ENCODE data around the gene MCRIP2. TPM values are rescaled to one million over a fixed set of nuclear protein-coding genes. Genes with fewer than 3 reads are reported as not detected.
A peak's percentile ranks its signal among the peaks of the same experiment; 100 is the strongest.

The MCRIP2 gene
- polyA plus RNA-seq, 2 donors, result 23.9 to 31.4 TPM

DNA sequence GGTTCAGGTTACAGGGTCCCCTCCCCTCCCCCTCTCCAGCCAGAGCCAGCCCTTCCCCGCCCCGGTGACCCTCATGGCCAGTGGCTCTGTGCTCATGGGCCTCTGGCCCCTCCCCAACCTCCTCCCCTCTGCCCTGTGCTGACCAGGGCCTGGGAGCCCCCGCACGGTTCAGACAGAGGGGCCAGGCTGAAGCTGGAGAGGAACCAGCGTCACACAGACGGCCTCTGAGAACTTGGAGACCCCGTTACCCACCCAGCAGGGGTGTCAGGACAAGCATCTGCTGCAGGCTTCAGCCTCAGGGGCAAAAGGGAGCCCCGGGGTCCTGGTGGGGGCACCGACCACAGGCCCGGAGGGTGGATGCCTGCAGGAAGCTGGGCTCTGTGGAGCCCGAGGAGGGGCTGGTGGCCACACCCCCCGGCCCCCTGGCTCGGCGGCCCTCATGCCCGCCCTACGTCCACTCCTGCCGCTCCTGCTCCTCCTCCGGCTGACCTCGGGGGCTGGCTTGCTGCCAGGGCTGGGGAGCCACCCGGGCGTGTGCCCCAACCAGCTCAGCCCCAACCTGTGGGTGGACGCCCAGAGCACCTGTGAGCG is 10.7 kb upstream of the MCRIP2 start, which contains the start of gene WFIKKN1:
Gene WFIKKN1, plus strand, starts transcription at position 171 of the 591 bp plus-strand sequence. Its CDS starts 269 bp downstream, at position 440.
- H3K27me3 ChIP-seq (ENCODE audit: control insufficient read depth in 1 of 2, insufficient read depth in 2 of 2, low read length in 2 of 2), result no peaks in the 10 kb centered on the region
- no peaks in the 10 kb centered on the region for H3K9me3 ChIP-seq (ENCODE audit: control insufficient read depth in 2 of 2, insufficient read depth in 1 of 2, low read depth in 1 of 2, low read length in 1 of 2)
- peaks cover 10 to 22% of the 10 kb centered on the region in 2 donors for H3K4me1 ChIP-seq (ENCODE audit: control insufficient read depth in 2 of 2, insufficient read depth in 2 of 2, low read length in 1 of 2)
- no peak within 1 kb of the TSS for H3K27ac ChIP-seq (ENCODE audit: low read depth in 2 of 2, low read length in 1 of 2)
- H3K36me3 ChIP-seq (ENCODE audit: control insufficient read depth in 2 of 2, insufficient read depth in 2 of 2, low read length in 1 of 2), result peaks cover 0 to 43% of the 10 kb centered on the region in 2 donors
- no peak within 1 kb of the TSS for H3K4me3 ChIP-seq (ENCODE audit: low read depth in 1 of 2, low read length in 2 of 2)
- WGBS, 2 donors, result 4 to 5% methylated on average over 22 to 23 of the region's 23 CpGs

GRCh38 chr16:631808-632358 is 9.7 kb upstream of the MCRIP2 start:
- no peaks in the 10 kb centered on the region for H3K27me3 ChIP-seq (ENCODE audit: control insufficient read depth in 1 of 2, insufficient read depth in 2 of 2, low read length in 2 of 2)
- peaks cover 0 to 37% of the 10 kb centered on the region in 2 donors for H3K36me3 ChIP-seq (ENCODE audit: control insufficient read depth in 2 of 2, insufficient read depth in 2 of 2, low read length in 1 of 2)
- peaks cover 10 to 22% of the 10 kb centered on the region in 2 donors for H3K4me1 ChIP-seq (ENCODE audit: control insufficient read depth in 2 of 2, insufficient read depth in 2 of 2, low read length in 1 of 2)
- H3K27ac ChIP-seq (ENCODE audit: low read depth in 2 of 2, low read length in 1 of 2), result no peak overlapping the region
- no peak overlapping the region for H3K4me3 ChIP-seq (ENCODE audit: low read depth in 1 of 2, low read length in 2 of 2)
- WGBS, 2 donors, result 53 to 57% methylated on average over 9 of the region's 9 CpGs
- no peaks in the 10 kb centered on the region for H3K9me3 ChIP-seq (ENCODE audit: control insufficient read depth in 2 of 2, insufficient read depth in 1 of 2, low read depth in 1 of 2, low read length in 1 of 2)

GRCh38 chr16:632486-633335 is 8.9 kb upstream of the MCRIP2 start:
- peaks cover 0 to 29% of the 10 kb centered on the region in 2 donors for H3K36me3 ChIP-seq (ENCODE audit: control insufficient read depth in 2 of 2, insufficient read depth in 2 of 2, low read length in 1 of 2)
- H3K27ac ChIP-seq (ENCODE audit: low read depth in 2 of 2, low read length in 1 of 2), result no peak overlapping the region
- peaks cover 10 to 25% of the 10 kb centered on the region in 2 donors for H3K4me1 ChIP-seq (ENCODE audit: control insufficient read depth in 2 of 2, insufficient read depth in 2 of 2, low read length in 1 of 2)
- no peaks in the 10 kb centered on the region for H3K9me3 ChIP-seq (ENCODE audit: control insufficient read depth in 2 of 2, insufficient read depth in 1 of 2, low read depth in 1 of 2, low read length in 1 of 2)
- no peak overlapping the region for H3K4me3 ChIP-seq (ENCODE audit: low read depth in 1 of 2, low read length in 2 of 2)
- no peaks in the 10 kb centered on the region for H3K27me3 ChIP-seq (ENCODE audit: control insufficient read depth in 1 of 2, insufficient read depth in 2 of 2, low read length in 2 of 2)
- 93 to 94% methylated on average over 65 to 67 of the region's 67 CpGs for WGBS, 2 donors

DNA sequence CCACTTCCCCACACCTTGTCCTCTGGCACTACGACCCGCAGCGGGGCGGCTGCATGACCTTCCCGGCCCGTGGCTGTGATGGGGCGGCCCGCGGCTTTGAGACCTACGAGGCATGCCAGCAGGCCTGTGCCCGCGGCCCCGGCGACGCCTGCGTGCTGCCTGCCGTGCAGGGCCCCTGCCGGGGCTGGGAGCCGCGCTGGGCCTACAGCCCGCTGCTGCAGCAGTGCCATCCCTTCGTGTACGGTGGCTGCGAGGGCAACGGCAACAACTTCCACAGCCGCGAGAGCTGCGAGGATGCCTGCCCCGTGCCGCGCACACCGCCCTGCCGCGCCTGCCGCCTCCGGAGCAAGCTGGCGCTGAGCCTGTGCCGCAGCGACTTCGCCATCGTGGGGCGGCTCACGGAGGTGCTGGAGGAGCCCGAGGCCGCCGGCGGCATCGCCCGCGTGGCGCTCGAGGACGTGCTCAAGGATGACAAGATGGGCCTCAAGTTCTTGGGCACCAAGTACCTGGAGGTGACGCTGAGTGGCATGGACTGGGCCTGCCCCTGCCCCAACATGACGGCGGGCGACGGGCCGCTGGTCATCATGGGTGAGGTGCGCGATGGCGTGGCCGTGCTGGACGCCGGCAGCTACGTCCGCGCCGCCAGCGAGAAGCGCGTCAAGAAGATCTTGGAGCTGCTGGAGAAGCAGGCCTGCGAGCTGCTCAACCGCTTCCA is 8.1 kb upstream of the MCRIP2 start:
- Histone ChIP-seq H3K4me1 (ENCODE audit: control insufficient read depth in 2 of 2, insufficient read depth in 2 of 2, low read length in 1 of 2) (peaks cover 10 to 25% of the 10 kb centered on the region in 2 donors), H3K27me3 (ENCODE audit: control insufficient read depth in 1 of 2, insufficient read depth in 2 of 2, low read length in 2 of 2) (no peaks in the 10 kb centered on the region), H3K4me3 (ENCODE audit: low read depth in 1 of 2, low read length in 2 of 2) (no peak overlapping the region), H3K36me3 (ENCODE audit: control insufficient read depth in 2 of 2, insufficient read depth in 2 of 2, low read length in 1 of 2) (peaks cover 0 to 23% of the 10 kb centered on the region in 2 donors), H3K9me3 (ENCODE audit: control insufficient read depth in 2 of 2, insufficient read depth in 1 of 2, low read depth in 1 of 2, low read length in 1 of 2) (no peaks in the 10 kb centered on the region), H3K27ac (ENCODE audit: low read depth in 2 of 2, low read length in 1 of 2) (no peak overlapping the region)
- WGBS, 2 donors, result 95 to 97% methylated on average over 74 of the region's 74 CpGs

GRCh38 chr16:634051-634670 is 7.5 kb upstream of the MCRIP2 start:
- Histone ChIP-seq H3K9me3 (ENCODE audit: control insufficient read depth in 2 of 2, insufficient read depth in 1 of 2, low read depth in 1 of 2, low read length in 1 of 2) (no peaks in the 10 kb centered on the region), H3K4me1 (ENCODE audit: control insufficient read depth in 2 of 2, insufficient read depth in 2 of 2, low read length in 1 of 2) (peaks cover 10 to 25% of the 10 kb centered on the region in 2 donors), H3K4me3 (ENCODE audit: low read depth in 1 of 2, low read length in 2 of 2) (no peak overlapping the region), H3K27me3 (ENCODE audit: control insufficient read depth in 1 of 2, insufficient read depth in 2 of 2, low read length in 2 of 2) (no peaks in the 10 kb centered on the region), H3K27ac (ENCODE audit: low read depth in 2 of 2, low read length in 1 of 2) (no peak overlapping the region), H3K36me3 (ENCODE audit: control insufficient read depth in 2 of 2, insufficient read depth in 2 of 2, low read length in 1 of 2) (peaks cover 0 to 18% of the 10 kb centered on the region in 2 donors)
- WGBS, 2 donors, result 89 to 90% methylated on average over 22 of the region's 22 CpGs

GRCh38 chr16:634996-635395 is 6.6 kb upstream of the MCRIP2 start:
- H3K4me3 ChIP-seq (ENCODE audit: low read depth in 1 of 2, low read length in 2 of 2), result peak overlapping the region in 1 of 2 donors; percentile 90
- peaks cover 0 to 15% of the 10 kb centered on the region in 2 donors for H3K36me3 ChIP-seq (ENCODE audit: control insufficient read depth in 2 of 2, insufficient read depth in 2 of 2, low read length in 1 of 2)
- peaks cover 5 to 25% of the 10 kb centered on the region in 2 donors for H3K4me1 ChIP-seq (ENCODE audit: control insufficient read depth in 2 of 2, insufficient read depth in 2 of 2, low read length in 1 of 2)
- no peaks in the 10 kb centered on the region for H3K27me3 ChIP-seq (ENCODE audit: control insufficient read depth in 1 of 2, insufficient read depth in 2 of 2, low read length in 2 of 2)
- no peaks in the 10 kb centered on the region for H3K9me3 ChIP-seq (ENCODE audit: control insufficient read depth in 2 of 2, insufficient read depth in 1 of 2, low read depth in 1 of 2, low read length in 1 of 2)
- H3K27ac ChIP-seq (ENCODE audit: low read depth in 2 of 2, low read length in 1 of 2), result no peak overlapping the region
- 84 to 86% methylated on average over 7 of the region's 7 CpGs for WGBS, 2 donors

DNA sequence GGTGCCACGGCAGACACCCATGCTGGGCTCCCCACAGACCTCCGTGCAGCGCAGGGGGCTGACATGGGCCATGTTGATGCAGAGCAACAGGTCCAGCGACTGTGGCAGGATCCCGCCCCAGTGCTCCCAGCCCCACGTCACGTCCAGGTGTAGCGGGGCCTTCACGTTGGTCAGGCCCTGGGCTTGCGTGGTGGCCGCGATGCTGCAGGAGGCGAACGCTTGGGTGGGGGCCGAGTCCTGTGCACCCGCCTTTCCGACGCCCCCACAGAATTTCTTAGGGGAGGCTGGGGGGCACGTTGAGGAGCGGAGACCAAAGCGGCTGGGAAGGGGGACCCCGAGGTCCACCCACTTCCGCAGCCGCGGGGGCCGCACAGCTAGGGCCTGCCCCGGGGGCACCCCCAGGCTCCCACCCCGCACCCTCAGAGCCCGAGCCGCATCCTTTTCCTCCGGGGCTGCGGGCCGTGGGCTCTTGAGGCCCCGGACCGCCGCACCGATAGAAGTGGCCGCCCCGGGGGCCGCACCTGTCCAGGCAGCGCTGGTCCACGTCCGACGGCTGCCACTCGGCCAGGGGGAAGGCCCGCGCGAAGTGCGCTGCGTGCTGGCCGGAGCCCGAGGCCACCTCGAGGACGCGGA is 5.9 kb upstream of the MCRIP2 start:
- 2% methylated on average over 55 of the region's 55 CpGs for WGBS, 2 donors
- Histone ChIP-seq H3K36me3 (ENCODE audit: control insufficient read depth in 2 of 2, insufficient read depth in 2 of 2, low read length in 1 of 2) (peaks cover 0 to 15% of the 10 kb centered on the region in 2 donors), H3K9me3 (ENCODE audit: control insufficient read depth in 2 of 2, insufficient read depth in 1 of 2, low read depth in 1 of 2, low read length in 1 of 2) (no peaks in the 10 kb centered on the region), H3K27ac (ENCODE audit: low read depth in 2 of 2, low read length in 1 of 2) (peak overlapping the region; percentile 95 to 99), H3K4me3 (ENCODE audit: low read depth in 1 of 2, low read length in 2 of 2) (peak overlapping the region; percentile 68 to 90), H3K27me3 (ENCODE audit: control insufficient read depth in 1 of 2, insufficient read depth in 2 of 2, low read length in 2 of 2) (no peaks in the 10 kb centered on the region), H3K4me1 (ENCODE audit: control insufficient read depth in 2 of 2, insufficient read depth in 2 of 2, low read length in 1 of 2) (peaks cover 5 to 21% of the 10 kb centered on the region in 2 donors)

- Histone ChIP-seq H3K27ac (ENCODE audit: low read depth in 2 of 2, low read length in 1 of 2) (peak within 1 kb of the TSS; percentile 95 to 99), H3K4me3 (ENCODE audit: low read depth in 1 of 2, low read length in 2 of 2) (peak within 1 kb of the TSS; percentile 68 to 90), H3K4me1 (ENCODE audit: control insufficient read depth in 2 of 2, insufficient read depth in 2 of 2, low read length in 1 of 2) (peaks cover 0 to 14% of the 10 kb centered on the region in 2 donors), H3K9me3 (ENCODE audit: control insufficient read depth in 2 of 2, insufficient read depth in 1 of 2, low read depth in 1 of 2, low read length in 1 of 2) (no peaks in the 10 kb centered on the region), H3K27me3 (ENCODE audit: control insufficient read depth in 1 of 2, insufficient read depth in 2 of 2, low read length in 2 of 2) (no peaks in the 10 kb centered on the region), H3K36me3 (ENCODE audit: control insufficient read depth in 2 of 2, insufficient read depth in 2 of 2, low read length in 1 of 2) (peaks cover 0 to 15% of the 10 kb centered on the region in 2 donors)
- WGBS, 2 donors, result 0% methylated on average over 77 to 91 of the region's 91 CpGs
Measured at GRCh38 chr16:636206-637080, 5.2 kb upstream of the MCRIP2 start, which contains the start of gene METTL26. Gene METTL26, minus strand, starts transcription at chr16:636305. Its CDS starts 15 bp downstream, at chr16:636290.
